Kasumi-1 (cell line): ENCODE results near the gene TEAD4.

Experiments used
- DNase-seq, 2 experiments: peaks; one replicate each; lab custom pipeline; 2025; lab: John Stamatoyannopoulos, UW

TEAD4 gene

GRCh38 chr12:2960996-2961616 lies 1.9 kb downstream of the TEAD4 start:
- DNase-seq: no peak

DNA sequence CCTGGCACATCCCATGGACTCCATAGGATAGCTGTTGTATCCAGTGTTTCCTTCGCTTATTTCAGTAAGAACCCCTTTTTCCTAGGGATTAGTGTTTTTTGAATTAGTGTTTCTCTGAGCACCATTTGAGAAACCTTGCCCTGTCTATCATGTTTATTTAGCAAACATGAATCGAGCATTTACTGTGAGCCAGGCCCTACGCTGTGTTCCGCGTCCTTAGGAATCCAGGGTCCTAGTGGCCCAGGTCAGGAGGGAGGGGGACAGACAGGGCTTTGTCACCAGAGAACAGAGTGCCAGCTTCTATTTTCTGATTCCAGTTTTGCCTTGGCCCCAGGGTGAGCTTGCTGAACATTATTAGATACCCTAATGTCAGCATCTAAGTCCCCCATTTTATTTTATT lies 2.5 kb downstream of the TEAD4 start:
- DNase-seq: no peak

GRCh38 chr12:2963154-2963759 lies 4.1 kb downstream of the TEAD4 start:
- no peak for DNase-seq

DNA sequence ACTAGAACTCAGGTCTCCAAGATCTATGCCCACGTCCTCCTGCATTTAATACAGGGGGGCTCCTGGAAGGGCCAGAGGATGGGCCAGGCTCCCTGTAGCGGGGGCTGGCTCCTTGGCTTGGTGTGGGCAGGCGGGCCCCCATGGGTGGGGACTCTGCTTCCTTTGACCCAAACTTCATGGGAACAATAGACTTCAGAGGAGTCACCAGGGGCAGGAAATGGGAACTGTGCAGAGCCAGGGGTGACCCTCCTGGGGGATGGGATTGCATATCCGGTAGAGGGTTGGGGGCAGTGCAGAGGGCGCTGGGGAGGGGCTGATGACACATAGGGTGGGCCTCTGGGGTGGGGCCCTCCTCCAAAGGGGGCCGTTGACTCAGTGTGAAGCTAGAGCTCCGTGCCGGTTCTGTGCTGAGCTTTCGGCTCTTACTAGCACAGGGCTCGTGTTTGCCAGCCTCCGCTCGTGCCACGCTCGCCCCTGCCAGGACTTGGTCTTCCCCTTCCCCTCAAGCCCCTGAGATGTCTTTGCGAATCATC lies 4.6 kb downstream of the TEAD4 start:
- no peak for DNase-seq

DNA sequence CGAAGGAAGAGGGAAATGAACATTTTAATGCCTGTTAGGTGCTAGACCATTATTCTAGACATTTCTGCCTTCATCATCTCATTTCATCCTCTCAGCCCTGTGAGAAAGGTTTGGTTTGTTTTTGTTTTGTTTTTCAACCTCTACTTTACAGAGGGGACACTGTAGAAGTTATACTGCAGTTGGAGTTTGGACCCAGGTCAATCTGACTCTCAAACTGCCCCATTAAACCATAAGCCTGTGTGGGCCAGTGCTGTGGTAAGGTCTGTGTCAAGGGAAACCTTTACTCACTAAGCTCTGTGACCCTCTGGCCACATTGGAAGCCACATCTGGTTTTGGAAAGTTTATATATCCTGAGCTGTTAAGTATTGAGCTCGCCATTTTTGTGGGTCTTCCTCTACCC lies 8.5 kb downstream of the TEAD4 start:
- DNase-seq: no peak

GRCh38 chr12:2970744-2971143 lies 11.5 kb downstream of the TEAD4 start:
- no peak for DNase-seq

DNA sequence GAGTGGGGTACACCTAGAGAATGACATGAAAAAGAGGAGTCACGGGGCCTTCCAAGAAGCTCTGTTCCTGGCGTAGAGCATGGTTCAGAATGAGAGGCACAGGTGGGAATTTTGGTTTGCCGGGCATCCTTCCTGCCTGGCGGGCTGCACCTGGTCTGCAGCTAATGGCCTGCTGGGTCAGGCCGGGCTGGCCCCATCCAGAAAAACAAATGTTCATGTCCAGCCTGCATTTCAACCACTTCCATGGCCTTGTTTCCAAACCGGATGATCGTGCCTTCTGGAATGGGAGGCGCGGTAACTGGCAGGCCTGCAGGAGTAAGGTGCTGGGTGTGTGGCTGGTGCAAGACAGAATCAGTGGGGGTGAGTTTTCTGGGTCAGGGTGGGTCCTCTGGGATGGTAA lies 14.4 kb downstream of the TEAD4 start:
- no peak for DNase-seq

GRCh38 chr12:2974560-2974971 lies 15.4 kb downstream of the TEAD4 start:
- no peak for DNase-seq

DNA sequence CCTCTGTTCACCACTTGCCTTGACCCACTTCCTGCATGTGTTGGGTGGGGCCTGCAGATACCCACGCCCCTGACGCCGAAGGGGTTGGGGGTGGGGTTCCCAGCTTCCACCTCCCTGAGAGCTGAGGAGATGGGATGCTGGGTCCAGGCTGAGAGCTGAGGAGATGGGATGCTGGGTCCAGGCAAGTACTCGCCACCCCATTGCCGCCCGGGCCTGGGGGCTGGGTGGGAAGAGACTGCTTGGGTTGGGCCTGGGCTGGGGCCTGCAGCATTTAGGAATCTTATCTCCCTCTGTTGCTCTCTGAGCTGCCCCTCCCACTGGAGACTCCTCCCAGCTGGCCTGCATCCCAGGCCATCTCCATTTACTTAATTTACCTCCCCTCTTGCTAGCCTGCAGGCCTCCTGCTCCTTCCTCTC lies 17.4 kb downstream of the TEAD4 start:
- no peak for DNase-seq

DNA sequence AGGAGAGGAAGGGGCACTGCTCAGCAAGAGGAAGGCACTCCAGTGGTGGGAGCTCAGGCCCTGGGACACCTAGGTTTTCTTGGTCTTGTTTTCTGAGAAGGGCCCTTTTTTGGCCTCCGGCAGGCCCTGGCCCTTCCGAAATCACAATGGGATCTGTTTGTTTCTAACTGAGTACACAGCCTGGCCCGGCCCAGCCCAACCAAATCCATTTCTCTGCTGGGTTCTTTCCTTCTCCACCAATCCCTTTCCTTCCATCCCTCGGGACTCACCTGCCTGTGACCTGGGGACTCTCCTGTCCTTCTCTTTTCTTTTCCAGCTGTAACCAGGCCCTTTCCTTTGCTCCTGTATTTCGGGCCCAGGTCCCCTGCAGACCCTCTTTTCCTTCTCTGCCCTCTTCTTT lies 18.6 kb downstream of the TEAD4 start:
- no peak for DNase-seq

GRCh38 chr12:2979806-2980205 lies 20.6 kb downstream of the TEAD4 start:
- DNase-seq: no peak

DNA sequence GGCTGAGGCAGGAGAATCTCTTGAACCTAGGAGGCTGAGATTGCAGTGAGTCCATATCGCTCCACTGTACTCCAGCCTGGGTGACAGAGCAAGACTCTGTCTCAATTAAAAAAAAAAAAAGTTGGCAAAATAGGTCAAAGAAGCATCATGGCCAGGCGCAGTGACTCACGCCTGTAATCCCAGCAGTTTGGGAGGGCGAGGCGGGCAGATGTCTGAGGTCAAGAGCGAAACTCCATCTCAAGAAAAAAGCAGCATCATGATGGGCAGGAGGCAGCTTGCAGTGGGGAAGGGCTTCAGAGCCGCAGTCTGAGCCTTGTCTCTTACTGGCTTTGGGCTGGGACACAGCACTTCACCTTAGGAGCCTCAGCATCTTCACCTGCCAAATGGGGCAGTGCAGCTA lies 21.4 kb downstream of the TEAD4 start:
- DNase-seq: no peak

DNA sequence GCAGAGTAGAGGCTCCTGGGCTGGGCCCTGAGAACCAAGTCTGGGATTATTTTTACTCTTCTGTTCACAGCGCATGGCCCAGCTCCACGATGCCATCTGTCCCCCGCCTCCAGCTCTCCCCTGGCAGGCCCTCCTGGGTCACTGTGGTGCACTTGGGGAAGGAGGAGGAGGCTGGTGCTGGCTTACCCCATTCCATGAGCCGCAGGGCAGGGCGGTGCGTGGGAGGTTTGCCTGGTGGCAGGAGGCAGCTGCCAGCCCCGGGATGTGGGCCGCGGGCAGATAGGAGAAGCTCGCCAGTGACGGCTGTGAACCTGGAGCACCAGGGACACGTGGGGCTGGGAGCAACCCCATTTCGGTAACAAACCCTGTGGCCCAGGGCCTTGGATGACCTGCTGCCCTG lies 23.2 kb downstream of the TEAD4 start:
- no peak for DNase-seq

DNA sequence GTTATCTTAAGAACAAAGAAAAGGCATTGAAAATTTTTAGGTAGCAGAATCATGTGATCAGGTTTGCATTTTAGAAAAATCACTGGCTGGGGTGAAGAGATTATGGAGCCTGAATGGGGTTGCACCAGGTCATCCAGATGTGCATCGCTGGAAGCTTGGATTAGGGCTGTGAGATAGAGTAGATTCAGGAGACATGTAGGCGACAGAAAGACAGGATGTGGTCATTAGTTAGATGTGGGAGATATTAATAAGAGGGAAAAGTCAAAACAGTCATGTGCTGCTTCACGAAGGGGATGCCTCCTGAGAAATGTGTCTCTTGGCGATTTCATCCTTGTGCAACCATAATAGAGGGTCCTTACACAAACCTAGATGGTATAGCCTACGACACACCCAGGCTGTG lies 25.1 kb downstream of the TEAD4 start:
- no peak for DNase-seq

GRCh38 chr12:2984698-2985097 lies 25.5 kb downstream of the TEAD4 start:
- no peak for DNase-seq

GRCh38 chr12:2986876-2987275 lies 27.7 kb downstream of the TEAD4 start:
- no peak for DNase-seq

GRCh38 chr12:2988494-2988893 lies 29.3 kb downstream of the TEAD4 start:
- DNase-seq: no peak

DNA sequence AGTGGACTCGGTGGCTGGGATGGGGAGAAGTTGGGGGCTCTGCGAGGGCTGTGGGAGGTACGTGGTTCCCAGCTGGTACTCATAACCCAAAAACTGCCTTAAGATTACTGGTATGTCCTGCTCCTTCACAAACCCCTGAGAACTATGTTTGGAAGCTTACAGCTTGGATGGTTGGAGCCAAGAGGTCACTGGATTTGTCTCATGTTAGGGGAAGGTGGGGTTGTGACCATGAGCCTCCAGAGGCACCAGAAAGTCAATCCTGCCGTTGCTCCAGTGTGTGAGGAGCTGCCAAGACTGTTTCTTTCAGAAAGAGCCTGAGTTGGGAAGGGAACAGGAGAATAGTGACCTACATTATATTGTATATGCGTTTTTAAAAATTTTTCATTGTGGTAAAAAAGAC lies 33.5 kb downstream of the TEAD4 start:
- DNase-seq: no peak

DNA sequence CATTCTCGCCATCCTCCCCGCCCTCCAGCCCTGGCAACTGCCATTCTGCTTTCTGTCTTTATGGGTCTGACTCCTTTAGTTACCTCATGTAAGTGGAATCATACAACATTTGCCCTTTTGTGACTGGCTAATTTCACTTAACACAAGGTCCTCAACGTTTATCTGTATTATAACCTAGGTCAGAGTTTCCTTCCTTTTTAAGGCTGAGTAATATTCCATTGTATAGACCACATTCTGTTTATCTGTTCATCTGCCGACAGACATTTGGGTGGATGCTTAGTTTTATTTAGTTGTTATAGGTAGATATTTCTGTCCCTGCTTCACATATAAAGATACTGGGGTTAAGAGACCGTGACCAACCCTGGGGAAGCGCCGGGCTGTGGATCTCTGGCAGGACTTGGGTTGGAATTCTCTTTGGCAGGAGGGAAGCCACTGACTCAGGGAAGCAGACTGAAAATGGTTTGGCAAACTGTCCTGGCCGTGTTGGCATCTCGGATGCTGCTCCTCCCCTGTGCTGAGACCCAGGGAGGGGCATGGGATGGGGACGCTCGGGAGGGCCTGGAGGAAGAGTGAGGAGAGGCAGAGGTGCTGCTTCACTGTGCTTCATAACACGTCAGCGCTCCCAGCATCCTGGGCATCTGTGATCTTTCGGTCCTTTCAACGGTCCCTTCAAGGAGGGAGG lies 38.9 kb downstream of the TEAD4 start:
- no peak for DNase-seq

DNA sequence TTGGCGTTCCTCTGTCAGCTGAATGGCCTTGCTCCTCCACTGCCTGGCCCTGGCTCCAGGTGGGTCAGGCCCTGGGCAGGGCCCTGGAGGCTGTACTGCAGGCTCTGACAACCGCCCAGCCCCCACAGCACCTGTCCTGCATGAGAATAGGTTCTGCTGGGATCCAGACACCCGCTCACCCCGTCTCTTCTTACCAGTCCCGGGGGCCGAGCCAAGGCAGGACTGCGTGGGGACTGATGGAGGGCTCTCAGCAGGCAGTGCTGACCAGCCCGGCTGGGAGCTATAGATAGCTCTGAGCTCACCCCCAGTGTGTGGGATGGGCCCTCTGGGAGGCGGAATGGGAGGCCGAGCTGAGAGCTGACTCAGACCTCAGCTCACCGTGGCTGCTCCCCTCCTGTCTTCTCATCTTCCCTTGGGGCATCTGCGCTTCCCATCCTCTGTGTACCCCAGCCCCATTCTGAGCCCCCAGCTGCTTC lies 39.6 kb downstream of the TEAD4 start:
- DNase-seq: no peak

- DNase-seq: no peak
Observed at GRCh38 chr12:2999265-2999841, 40.2 kb downstream of the TEAD4 start.

DNA sequence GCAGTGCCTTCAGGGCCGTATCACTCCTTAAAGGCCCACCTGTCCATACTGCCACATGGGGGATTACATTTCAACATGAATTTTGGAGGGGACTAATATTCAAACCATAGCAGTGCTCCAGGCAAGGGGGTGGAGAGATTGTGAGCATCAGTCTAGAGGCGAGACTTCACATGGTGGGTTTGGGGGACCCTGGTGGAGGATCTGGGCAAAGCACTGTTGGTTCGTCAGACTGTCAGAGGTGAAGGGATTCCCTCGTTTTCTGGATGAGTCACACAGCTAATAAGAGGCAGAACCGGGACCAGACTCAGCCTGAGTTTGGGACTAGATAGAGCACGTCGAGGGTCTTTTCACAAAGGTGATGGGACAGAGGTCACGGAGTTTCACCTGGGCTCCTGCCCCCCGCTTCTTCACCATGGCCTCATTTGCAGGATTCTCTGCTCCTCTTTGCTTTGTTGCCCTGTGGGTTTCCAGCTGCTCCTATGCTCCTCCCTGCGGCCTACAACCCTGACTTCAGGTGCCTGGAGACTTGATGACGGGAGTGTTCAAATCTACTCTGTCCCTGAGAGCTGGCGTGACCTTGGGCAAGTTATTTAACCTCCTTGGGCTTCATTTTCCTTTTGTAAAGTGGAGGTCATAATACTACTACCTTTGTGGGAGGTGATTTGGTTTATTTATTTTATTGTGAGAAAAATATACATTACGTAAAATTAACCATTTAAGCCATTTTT lies 41.5 kb downstream of the TEAD4 start:
- DNase-seq: no peak
